GM18499 (cell line): Measurements from ENCODE around the gene LARGE1.

Source experiments
- ATAC-seq: cut with Tn5 transposase; IDR thresholded peaks from one replicate; pipeline ENCODE4 v1.9.1; 2021; ENCODE audit warnings: moderate number of reproducible peaks; ENCODE audit not compliant: insufficient read depth, unreplicated experiment

Gene LARGE1

DNA sequence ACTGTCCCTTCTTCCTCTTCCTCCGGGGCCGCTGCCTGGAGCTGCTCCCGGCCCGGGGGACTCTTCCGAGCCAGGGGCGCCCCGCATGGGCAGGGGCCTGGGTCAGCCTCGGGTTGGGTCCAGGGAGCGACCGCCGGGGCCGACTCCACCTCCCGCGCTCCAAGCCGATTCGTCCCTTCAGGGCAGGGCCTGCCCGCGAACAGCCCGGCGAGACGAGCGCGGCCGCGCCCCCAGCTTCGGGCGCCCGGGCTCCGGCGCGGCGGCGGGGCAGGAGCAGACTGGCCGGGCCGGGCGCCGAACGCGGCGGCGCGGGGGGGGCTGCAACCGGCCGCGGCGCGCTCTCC lies at the start of gene LARGE1:
LARGE1 (minus strand) TSS at position 280 of the 344 bp plus-strand sequence.
- no peak for ATAC-seq

DNA sequence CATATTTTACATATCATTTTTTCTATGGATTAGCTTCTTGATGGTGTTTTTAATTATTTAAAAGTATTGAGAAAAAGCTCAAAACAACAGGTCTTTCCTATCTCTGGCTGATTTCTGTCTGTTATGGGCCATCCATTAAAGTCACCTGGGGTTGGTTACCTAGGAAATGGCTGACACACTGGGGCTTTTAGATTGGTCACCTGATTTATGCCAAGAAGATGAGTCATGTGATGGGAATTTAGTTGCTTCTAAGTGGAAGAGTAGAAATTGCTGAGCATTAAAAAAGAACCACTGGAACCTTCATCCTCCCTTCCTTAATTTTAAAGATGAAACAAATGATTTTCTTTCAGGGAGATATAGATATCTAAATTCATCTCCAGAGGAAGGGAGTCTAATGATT lies 48.8 kb upstream of the LARGE1 start:
- no peak for ATAC-seq

DNA sequence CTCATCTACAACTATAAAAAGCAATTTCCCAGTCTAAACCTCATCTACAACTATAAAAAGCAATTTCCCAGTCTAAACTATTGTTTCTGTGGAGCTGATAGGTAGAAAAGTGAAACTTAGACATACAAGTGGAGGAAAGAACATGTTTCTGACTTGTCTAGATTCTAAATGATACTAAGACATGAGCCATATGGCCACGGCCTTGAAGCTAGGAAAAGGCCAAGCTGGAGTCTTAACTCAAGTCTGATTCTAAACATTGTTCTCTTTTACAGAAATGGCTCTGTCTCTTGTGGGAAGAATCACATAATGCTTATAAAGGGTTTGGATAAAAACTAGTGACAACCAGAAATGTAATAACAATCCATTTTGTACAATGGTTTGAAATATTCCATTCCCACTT lies 43.8 kb upstream of the LARGE1 start:
- ATAC-seq = no peak

DNA sequence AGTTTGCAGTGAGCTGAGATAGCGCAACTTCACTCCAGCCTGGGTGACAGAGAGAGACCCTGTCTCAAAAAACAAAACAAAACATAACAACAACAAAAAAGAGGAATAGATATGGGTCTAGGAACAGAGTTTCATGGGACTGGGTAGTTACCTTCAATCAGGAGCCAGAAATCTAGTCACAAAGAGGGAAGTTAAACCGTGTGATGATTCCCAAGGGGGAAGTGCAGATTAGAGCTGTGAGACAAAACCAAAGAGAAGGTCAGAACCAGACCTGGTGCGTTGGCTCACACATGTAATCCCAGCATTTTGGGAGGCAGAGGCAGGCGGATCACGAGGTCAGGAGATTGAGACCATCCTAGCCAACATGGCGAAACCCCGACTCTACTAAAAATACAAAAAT lies 42.1 kb upstream of the LARGE1 start:
- ATAC-seq = no peak

DNA sequence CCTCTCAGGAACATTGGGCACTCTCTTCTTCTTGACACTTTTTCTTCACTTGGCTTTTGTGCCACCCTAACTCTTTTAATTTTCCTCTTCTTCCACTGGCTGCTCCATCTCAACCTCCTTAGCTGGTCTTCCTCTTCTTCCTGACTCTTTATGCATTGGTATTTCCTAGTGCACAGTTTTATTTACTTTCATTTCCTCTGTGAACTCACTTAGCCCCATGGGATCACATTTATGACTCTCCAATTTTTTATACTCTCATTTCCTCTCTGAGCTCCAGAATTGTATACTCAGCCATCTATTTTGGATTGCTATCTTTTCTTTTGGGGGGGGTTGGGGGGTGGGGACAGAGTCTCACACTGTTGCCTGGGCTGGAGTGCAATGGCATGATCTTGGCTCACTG lies 38.5 kb upstream of the LARGE1 start:
- no peak for ATAC-seq

DNA sequence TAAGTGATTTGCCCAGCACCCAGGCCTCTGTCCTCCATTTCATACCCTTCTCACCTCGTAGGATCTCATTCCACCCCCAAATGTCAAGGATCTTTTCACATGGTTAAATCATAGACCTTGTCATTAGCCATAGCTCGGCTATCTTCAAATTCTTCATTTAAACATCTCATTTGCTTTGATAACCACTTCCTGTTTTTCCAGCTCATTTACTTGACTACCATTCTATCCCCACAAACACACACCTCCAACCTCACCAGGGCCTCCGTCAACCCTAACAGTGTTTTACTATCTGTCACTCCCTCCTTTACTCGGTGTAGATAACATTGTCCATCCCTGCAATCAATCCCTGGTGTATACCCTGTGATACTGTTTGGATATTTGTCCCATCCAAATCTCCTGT lies 36.8 kb upstream of the LARGE1 start:
- no peak for ATAC-seq

DNA sequence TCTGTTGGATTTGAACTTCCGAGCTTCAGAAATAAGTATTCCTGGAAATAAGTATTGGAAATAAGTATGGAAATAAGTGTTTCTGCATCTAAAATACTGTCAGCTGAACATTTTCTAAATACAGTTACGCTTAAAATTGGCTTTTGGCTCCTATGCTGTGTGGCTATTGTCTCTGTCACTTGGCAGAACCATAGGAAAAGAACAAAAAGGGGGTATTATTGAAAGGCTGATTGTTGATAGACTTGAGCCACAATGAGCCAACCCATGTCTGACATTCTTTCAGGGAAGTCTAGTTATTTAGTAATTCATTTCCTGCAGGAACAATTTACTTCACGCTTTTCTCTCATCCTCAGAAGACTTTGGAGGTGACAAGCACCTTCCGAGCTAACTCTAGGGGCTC lies 32.5 kb upstream of the LARGE1 start:
- ATAC-seq = no peak

DNA sequence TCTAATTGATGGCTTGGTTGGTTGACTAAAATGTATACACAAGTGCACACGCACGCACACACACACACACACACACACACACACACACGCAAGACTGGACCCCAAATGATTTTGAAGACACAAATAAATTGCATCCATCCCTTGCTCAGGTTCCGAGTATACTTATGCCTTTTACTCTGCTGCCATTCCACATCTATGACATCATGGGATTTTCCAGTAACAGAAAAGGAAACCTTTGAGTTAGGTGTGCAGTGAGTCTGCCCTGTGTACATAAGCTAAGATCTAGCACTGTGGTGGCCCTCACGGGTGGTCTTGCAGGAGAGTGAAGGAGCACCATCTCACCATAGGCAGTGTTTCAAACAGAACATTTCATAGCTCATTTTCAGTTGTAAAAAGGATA lies 20.5 kb upstream of the LARGE1 start:
- no peak for ATAC-seq

DNA sequence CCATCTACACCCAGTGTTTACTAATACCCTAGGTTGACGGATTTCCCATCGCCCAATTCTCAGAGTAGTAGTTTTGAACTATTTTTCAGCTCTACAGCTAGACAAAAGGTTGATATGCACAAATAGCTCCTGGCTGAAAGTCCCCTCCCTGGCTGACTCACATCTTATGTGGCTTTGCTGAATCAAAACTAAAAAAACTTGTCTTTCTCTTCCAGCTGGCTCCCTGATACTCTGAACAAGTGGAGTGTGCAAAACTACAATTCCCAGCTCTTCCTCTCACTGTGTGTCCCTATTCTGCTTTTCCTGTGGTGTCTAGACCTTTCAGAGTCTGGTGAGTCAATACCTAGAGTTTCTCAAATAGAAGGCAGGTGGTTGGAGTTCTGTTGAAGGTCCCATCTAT lies 12.7 kb upstream of the LARGE1 start:
- no peak for ATAC-seq

DNA sequence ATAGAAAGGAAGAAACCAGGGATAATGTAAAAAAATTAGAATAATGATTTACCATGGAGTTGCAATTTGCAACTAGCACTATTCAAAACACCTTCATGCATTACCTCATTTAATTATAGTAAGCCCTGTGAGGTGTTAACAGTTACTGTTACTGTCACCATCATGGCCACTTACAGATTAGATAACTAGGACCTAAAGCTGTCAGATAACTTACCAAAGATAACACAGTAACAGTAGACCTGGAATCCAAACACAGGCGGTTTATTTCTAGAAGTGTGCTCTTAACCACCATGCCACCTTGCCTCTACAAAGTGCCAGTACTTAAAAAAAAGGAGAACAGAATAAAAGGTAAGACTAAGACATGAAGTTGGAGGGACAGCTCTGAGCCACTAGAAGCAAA lies 11.1 kb upstream of the LARGE1 start:
- ATAC-seq = no peak

DNA sequence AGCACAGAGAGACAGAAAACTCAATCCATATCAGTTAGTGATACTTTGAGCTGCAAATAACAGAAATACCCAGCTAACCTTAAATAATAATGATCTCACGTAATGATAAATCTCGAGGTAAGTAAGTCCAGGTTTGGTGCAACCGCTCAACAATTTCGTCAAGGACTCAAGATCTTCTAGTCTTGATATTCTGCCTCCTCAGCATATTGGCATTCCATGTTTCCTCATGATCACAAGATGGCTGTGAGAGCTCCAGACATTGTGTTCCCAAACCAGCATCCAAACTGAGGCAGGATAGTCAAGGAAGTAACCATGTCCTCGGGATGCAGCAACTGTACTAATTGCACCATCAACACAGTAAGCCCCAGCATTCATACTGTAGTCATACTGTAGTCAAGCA lies 7.5 kb upstream of the LARGE1 start:
- ATAC-seq = no peak

DNA sequence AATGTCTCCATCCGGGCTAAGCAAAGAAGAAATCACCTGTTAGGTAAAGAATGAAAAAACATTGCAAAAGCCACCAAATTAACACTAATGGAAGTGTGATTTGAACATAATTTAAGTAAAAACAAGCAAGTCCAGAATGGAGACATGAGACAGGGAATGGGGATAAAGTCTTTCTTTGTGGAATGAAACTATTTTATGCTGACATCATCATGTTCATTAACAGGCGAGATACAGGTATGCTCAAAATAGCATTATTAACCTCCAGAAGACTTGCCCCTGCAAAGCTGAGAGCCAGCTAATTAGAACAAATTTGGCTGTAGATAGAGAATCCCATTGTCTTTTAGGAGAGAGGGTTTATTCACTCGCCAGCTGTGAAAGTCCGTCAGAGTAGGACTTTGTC lies 4.9 kb upstream of the LARGE1 start:
- ATAC-seq = no peak

DNA sequence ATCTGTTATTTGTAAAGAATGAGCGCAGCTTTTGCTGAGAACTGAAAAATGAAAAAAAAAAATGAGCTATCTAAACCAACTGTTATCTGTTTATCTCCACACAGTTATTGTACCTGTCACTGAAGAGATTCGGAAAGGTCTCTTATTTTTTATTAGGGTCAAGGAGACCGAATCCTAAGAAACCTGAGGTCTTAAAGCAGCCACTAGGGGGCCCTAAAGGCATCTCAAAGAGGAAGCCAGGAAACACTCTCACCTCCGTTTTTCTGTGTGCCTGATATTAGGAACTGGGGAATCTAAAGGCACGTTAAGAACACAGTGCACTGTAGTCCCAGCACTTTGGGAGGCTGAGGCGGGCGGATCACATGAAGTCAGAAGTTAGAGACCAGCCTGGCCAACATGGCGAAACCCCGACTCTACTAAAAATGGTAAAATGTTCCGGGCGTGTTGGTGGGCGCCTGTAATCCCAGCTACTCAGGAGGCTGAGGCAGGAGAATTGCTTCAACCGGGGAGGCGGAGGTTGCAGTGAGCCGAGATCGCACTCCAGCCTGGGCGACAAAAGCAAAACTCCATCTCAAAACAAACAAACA lies 3.5 kb upstream of the LARGE1 start:
- no peak for ATAC-seq

DNA sequence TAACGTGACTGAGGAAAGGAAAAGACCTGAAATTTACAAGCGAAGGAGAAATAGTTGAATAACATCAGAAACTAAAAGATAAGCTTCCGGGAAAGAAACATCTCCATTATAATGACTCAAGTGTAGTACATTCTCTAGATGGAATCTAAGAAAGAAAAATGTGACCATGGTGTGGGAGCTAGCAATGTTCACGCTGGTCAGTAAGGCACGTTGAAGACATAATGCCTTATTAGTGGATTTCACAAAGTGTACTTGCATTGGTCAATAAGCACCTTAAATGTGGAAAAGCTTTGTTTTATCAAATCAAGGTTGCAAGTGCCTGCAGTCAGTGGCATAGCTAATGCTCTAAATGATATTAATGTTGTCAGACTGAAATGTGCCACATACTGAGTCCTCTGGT lies 2.8 kb upstream of the LARGE1 start:
- no peak for ATAC-seq

DNA sequence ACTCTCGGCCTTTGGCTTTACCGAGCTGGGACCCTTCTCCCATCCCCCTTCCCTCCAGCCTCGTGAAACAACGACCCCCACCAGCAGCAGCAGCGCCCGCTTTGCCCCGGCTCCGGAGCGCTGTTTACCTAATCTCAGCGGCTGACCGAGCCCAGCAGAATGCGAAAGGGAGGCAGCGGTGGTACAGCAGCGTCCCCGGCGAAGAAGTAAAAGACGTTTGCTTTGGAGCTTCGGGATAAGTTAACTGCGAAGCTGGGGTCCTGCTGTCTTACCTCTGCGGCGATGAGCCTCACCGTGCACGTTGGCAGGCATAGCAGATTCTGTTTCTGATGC lies 2.0 kb upstream of the LARGE1 start:
- no peak for ATAC-seq

DNA sequence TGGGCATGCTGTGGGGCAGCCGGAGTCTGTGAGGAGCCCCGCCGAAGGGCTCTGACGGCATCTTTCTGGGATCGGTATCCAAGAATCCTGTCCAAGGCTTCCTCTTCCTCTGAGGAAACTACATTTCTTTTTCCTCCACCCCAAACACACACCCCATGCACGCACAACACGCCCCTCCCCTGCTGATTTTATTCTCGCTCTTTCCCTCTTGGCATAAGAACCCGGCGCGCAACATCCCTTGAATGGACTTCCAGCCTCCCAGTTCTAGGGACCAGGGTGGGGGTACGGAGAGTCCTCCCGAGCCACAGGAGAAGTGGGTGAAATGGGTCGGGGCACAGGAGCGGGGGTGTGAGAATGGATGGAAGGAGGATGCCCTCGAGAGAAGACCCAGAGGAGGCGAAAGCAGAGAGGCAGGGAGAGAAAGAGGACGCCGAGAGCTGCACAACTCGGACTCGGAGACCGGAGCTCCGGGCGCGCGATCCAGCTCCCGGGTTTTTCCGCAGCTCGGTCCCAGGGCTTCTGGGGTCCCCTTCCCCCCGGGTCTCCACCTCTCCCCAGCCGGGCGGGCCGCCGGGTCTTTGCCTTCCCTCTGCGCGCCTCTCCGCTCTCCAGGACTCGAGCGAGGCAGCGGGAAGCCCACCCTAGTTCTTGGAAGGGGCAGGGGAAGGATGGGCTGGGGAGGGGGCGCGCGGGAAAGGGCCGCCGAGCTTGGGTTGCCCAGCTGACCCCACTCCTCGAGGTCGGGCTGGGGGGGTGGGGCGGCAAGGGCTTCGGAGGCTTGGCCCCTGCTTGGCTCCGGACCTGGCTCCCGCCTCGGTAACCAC lies 1.5 kb upstream of the LARGE1 start:
- ATAC-seq = no peak

DNA sequence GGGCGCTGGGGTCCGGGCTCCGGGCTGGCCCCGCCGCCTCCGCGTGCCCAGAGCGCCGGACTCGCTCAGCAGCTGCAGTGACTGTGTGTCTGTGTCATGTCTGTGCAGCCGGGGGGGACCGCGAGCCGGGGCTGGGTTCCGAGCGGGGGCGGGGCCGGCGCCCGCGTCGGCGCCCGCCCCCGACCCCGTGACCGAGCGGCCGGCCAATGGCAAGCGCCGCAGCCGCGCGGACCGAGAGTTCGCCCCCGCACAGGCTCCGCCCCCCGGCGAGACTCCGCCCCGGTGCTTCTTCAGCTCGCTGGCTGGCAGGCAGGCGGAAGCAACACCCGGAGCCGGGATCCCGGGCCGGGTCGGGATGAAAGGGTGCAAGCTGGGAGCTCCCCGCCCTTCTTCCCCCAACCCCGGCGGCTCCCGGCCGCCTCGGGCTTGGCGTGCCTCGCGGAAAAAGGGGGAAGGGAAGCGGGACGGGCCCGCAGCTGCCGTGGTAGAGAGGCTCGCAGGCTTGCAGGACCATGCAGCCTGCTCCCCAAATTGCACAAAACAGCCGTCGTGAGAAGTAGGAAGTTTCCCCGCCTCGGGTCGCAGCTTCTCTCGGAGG lies 750 bp upstream of the LARGE1 start:
- ATAC-seq = no peak

DNA sequence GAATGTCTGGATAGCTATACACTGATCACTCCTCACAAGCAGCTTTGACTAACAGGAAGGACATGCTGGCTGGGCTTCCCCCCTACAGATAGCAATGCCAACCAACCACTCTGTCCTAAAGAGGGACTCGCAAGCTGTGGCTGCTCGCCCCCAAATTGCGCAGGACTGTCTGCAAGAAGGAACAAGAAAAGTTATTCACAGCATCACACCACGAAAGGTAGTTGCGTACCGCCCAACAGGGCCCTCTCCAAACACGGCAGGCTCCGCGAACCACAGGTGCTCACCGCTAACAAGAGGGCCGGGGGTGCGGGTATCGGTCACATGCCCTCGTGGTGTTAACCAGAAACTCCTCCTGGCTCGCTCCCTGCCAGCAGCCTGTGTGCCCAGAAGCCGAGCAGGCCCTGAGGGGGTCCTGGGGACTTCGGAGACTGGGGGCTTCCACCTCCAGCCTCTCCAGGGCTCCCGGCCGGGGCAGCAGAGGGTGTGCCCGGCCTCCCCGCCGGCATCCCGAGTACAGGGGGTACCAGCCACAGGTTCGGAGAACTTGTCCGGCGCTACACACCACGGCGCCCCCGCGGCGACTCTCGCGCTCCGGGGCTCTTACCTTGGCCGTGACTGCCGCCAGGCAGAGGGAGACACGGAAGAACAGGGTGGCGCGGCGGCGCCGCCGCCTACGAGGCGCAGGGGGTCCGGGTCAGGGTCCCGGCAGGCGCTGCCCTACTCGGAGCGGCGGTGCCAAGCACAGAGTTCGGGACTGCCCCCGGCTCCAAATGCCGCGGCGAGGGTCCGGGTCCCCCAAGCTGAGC lies 682 bp downstream of the LARGE1 start:
- ATAC-seq = no peak

DNA sequence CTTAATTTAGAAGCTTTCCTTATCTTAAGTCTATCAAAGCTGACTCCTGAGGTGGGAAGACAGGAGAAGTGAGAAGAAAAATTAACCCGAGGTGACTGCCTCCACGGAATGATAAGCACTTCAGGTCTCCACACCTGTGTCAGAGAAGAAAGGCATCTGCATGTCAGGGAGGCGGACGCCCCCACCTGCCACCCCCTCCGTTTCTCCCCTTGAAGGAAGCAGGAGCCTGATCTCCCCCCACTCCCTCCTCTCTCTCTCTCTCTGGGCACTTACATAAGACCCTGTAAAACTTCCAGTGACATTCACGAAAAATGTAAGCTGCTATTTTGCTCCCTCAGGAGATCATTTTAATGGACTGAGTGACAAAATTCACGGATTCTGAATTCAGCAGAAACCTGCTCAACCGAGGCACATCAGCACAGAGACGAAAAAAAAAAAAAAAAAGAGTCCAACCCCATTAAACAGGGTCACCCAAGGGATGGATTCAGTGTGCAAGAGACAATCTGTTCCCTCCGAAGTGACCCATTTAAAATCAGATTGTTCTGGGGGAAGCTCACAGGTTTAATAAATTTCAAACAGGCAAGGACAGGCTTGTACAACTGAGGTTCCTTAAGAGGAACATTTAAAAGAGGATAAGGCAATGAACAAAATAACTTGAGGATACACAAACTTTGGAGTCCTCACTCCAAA lies 1.5 kb downstream of the LARGE1 start:
- no peak for ATAC-seq

DNA sequence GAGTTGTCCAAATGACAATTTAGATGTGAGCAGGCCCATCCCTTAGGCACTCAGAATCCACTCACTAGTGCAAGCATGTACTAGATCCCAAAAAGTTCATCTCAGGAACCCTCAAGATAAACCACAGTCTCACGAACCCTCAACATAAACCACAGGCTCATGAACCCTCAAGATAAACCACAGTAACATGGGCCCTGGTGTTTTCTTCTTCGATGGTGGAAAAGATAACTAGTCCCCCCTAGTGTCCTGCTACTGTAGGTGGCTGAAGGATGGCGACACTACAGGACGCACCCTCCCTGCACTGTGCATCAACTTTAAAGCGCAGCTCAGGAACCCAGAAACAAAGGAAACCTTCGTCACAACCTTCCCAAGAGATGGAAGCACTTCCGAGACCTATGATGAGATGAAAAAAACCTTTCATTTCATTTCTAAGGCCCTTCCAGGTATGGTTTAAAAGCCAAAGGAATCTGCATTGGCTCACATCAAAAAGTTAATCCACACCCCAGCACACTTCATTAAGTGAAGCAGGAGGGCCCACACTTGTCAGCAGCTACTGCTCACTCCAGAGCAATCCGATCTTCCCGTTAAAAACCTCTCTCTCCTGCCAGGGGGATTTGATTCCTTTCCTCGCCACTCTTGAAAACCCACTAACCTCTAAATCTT lies 2.4 kb downstream of the LARGE1 start:
- ATAC-seq = no peak
